ENCODE measurements around the gene TPST1.
"Not testable (repeated sequence)": the region's sequence is repeated elsewhere in the genome, so short reads cannot be mapped to it uniquely, and the experiment has no call there.

Gene TPST1

GRCh38 chr7:66296557-66296956, 91.4 kb downstream of the TPST1 start:
- no peak for DNase-seq

GRCh38 chr7:66297579-66297978, 92.4 kb downstream of the TPST1 start:
- DNase-seq: no peak

- no peak for DNase-seq
These were observed 96.1 kb downstream of the TPST1 start for GRCh38 chr7:66301249-66301648.

GRCh38 chr7:66301737-66302136, 96.6 kb downstream of the TPST1 start:
- DNase-seq: no peak

- DNase-seq: no peak
These were observed 98.5 kb downstream of the TPST1 start for GRCh38 chr7:66303454-66304155.

GRCh38 chr7:66304536-66304935, 99.4 kb downstream of the TPST1 start:
- no peak for DNase-seq

GRCh38 chr7:66306243-66306642, 101.1 kb downstream of the TPST1 start:
- DNase-seq: no peak

- no peak for DNase-seq
These were observed 102.6 kb downstream of the TPST1 start for GRCh38 chr7:66307591-66308215.

- no peak for DNase-seq
These were observed 103.3 kb downstream of the TPST1 start for GRCh38 chr7:66308411-66308810.

GRCh38 chr7:66310620-66311019, 105.5 kb downstream of the TPST1 start:
- no peak for DNase-seq

- no peak for DNase-seq
These were observed 108.9 kb downstream of the TPST1 start for GRCh38 chr7:66313886-66314568.

GRCh38 chr7:66315192-66315591, 110.1 kb downstream of the TPST1 start:
- DNase-seq: no peak

- no peak for DNase-seq
These were observed 114.4 kb downstream of the TPST1 start for GRCh38 chr7:66319407-66319979.

GRCh38 chr7:66321283-66321682, 116.1 kb downstream of the TPST1 start:
- no peak for DNase-seq

GRCh38 chr7:66323114-66323796, 118.1 kb downstream of the TPST1 start:
- DNase-seq: no peak

GRCh38 chr7:66324985-66325384, 119.9 kb downstream of the TPST1 start:
- DNase-seq: not testable (repeated sequence)

GRCh38 chr7:66326501-66327215, 121.5 kb downstream of the TPST1 start:
- no peak for DNase-seq

- DNase-seq: no peak
These were observed 125.8 kb downstream of the TPST1 start for GRCh38 chr7:66330961-66331360.

- DNase-seq: no peak
These were observed 126.7 kb downstream of the TPST1 start for GRCh38 chr7:66331883-66332282.

GRCh38 chr7:66333443-66333842, 128.3 kb downstream of the TPST1 start:
- DNase-seq: no peak

- no peak for DNase-seq
These were observed 130.2 kb downstream of the TPST1 start for GRCh38 chr7:66335318-66335717.

- no peak for DNase-seq
These were observed 131.6 kb downstream of the TPST1 start for GRCh38 chr7:66336760-66337159.

- DNase-seq: no peak
These were observed 134.0 kb downstream of the TPST1 start for GRCh38 chr7:66339141-66339540.
